ENCODE measurements around the gene ADAMTS19.

DNA sequence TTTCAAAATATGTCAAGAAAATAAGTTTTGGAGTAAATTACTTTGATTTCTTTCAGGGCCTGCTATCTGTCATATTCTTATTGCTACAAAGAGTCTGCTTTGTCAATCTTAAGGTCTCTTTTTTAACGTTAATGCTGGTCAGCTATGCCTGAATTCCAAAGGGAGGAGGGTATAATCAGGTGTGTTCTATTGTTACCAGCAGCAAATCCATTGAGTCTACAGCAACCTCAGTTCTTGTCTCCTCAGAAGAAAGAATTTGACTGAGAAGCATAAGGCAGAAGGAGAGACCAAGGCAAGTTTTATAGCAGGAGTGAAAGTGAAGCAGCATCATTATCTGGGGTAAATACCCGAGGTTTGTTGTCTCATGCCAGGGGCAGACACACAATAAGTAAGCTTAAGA is 264.1 kb downstream of the ADAMTS19 start:
- TF ChIP-seq POLR2A (IDR thresholded peaks at IDR 0.05): no peak
- TF ChIP-seq, protein P1, sequence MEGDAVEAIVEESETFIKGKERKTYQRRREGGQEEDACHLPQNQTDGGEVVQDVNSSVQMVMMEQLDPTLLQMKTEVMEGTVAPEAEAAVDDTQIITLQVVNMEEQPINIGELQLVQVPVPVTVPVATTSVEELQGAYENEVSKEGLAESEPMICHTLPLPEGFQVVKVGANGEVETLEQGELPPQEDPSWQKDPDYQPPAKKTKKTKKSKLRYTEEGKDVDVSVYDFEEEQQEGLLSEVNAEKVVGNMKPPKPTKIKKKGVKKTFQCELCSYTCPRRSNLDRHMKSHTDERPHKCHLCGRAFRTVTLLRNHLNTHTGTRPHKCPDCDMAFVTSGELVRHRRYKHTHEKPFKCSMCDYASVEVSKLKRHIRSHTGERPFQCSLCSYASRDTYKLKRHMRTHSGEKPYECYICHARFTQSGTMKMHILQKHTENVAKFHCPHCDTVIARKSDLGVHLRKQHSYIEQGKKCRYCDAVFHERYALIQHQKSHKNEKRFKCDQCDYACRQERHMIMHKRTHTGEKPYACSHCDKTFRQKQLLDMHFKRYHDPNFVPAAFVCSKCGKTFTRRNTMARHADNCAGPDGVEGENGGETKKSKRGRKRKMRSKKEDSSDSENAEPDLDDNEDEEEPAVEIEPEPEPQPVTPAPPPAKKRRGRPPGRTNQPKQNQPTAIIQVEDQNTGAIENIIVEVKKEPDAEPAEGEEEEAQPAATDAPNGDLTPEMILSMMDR (IDR thresholded peaks at IDR 0.05): no peak

Data from tibial nerve (tissue), 3 donors.